Bronchial epithelial cell (primary cell): Measurements from ENCODE around the gene SACS. TPM values are rescaled to one million over a fixed set of nuclear protein-coding genes. Genes with fewer than 3 reads are reported as not detected.

ENCODE experiments used
- DNase-seq: peaks from one replicate; pipeline ENCODE4 v3.0.0-alpha.2; 2010; ENCODE audit warnings: low read depth
- FAIRE-seq: peaks from 2 replicates; lab custom pipeline; 2011; peaks lifted over from hg19 to GRCh38; lab: Jason Lieb, UNC
- H3K27me3 ChIP-seq: 2 replicates; pipeline ENCODE4 v1.5.1; 2011; ENCODE audit warnings: low read length; ENCODE audit not compliant: control insufficient read depth, insufficient read depth
- H3K36me3 ChIP-seq: 2 replicates; pipeline ENCODE4 v1.5.1; 2011; ENCODE audit warnings: low read length; ENCODE audit not compliant: control insufficient read depth, insufficient read depth
- H3K4me3 ChIP-seq: 2 replicates; pipeline ENCODE4 v1.5.1; 2011; ENCODE audit warnings: mild to moderate bottlenecking, low read depth, low read length, control low read depth
- total RNA-seq: library from RNA; depleted of rRNA; stranded (reverse); fragments of >200 nt; gene quantifications from 2 replicates; pipeline ENCODE4 v1.2.1, GENCODE V29; 2014
- TF ChIP-seq, protein P1 (sequence below): IDR thresholded peaks from 2 replicates; pipeline ENCODE4 v1.5.1; 2011; ENCODE audit warnings: mild to moderate bottlenecking, moderate library complexity, low read length, control low read depth, inconsistent platforms; ENCODE audit not compliant: insufficient read depth, severe bottlenecking

SACS gene
- total RNA-seq, 1 donor from 2014 or later, result 26.3 TPM

DNA sequence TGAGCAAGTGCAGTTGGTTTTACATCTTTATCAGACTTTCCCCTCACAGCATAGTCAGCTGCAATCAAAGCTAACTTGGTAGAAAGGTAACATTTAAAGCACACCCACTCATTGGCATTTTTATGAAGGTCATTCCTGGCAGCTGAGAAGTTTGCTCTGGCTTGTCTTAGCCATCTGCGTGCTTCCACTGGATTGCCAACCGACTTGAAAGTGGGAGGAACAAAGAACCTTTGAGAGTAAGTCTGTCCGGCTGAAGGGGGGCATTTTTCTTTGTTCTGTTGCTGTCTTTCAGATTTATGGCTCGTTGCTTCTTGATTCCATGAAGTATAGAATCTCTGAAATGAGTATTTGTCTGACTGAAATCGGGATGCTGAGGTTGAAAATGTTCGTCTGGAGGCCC is 103.1 kb downstream of the SACS start:
- no peak for DNase-seq
- FAIRE-seq, result peak; percentile 28
- Histone ChIP-seq H3K36me3 (no peaks in the 10 kb centered on the region), H3K4me3 (no peak overlapping the region), H3K27me3 (no peaks in the 10 kb centered on the region)
- TF ChIP-seq, protein P1, sequence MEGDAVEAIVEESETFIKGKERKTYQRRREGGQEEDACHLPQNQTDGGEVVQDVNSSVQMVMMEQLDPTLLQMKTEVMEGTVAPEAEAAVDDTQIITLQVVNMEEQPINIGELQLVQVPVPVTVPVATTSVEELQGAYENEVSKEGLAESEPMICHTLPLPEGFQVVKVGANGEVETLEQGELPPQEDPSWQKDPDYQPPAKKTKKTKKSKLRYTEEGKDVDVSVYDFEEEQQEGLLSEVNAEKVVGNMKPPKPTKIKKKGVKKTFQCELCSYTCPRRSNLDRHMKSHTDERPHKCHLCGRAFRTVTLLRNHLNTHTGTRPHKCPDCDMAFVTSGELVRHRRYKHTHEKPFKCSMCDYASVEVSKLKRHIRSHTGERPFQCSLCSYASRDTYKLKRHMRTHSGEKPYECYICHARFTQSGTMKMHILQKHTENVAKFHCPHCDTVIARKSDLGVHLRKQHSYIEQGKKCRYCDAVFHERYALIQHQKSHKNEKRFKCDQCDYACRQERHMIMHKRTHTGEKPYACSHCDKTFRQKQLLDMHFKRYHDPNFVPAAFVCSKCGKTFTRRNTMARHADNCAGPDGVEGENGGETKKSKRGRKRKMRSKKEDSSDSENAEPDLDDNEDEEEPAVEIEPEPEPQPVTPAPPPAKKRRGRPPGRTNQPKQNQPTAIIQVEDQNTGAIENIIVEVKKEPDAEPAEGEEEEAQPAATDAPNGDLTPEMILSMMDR, result no peak

DNA sequence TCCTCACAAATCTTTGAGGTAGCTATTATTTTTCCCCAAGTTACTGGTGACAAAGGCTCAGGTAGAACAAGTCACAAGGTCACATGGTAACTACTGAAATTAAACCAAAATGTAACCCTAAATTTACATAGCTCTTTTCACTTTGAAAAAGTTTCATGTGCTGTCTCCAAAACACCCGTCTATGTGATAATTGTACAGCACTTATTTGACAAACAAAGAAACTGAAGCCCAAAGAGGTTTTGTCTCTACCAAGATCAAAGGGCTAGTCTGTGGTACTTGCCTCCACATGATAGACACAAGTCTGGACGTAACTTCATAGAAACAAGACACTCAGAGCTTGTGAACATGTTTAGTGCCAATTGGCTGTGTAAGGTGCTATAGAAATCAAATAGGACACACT is 108.3 kb downstream of the SACS start:
- H3K27me3 ChIP-seq, result no peaks in the 10 kb centered on the region
- TF ChIP-seq, protein P1, result no peak
- DNase-seq, result peak; percentile 92
- no peaks in the 10 kb centered on the region for H3K36me3 ChIP-seq
- no peak for FAIRE-seq
- no peak overlapping the region for H3K4me3 ChIP-seq

DNA sequence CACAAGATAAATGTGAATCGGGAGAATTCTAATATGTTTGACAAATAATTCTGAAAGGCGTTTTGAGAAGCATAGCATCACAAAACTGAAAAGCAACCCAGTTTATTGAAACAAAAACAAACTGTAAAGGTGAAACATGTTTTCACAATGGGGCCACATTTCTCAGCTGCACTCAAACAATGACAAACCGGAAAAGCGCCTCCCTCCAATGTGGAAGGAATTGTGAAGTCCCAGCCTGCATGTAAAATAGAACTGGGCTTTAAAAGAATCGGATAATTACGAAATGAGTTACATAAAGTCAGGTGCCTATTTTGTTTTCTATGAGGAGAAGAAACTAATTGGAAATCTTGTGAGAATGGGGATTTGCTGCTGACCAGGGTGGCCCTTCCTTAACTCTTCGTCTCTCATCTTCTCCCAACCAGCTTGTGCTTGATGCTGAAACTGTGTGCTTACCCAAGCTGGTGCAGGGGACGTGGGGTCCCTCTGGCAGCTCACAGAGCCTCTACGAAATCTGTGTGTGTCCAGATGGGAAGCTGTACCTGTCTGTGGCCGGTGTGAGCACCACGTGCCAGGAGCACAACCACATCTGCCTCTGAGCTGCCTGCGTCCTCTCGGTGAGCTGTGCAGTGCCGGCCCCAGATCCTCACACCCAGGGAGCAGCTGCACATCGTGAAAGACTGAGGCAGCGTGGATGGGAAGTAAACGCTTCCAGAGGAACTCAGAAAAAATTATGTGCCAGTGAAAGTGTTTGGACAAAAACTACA is 109.4 kb downstream of the SACS start:
- H3K27me3 ChIP-seq, result no peaks in the 10 kb centered on the region
- H3K36me3 ChIP-seq, result no peaks in the 10 kb centered on the region
- peak; percentile 76 for FAIRE-seq
- peak; percentile 45 for DNase-seq
- no peak overlapping the region for H3K4me3 ChIP-seq
- TF ChIP-seq, protein P1, result no peak

DNA sequence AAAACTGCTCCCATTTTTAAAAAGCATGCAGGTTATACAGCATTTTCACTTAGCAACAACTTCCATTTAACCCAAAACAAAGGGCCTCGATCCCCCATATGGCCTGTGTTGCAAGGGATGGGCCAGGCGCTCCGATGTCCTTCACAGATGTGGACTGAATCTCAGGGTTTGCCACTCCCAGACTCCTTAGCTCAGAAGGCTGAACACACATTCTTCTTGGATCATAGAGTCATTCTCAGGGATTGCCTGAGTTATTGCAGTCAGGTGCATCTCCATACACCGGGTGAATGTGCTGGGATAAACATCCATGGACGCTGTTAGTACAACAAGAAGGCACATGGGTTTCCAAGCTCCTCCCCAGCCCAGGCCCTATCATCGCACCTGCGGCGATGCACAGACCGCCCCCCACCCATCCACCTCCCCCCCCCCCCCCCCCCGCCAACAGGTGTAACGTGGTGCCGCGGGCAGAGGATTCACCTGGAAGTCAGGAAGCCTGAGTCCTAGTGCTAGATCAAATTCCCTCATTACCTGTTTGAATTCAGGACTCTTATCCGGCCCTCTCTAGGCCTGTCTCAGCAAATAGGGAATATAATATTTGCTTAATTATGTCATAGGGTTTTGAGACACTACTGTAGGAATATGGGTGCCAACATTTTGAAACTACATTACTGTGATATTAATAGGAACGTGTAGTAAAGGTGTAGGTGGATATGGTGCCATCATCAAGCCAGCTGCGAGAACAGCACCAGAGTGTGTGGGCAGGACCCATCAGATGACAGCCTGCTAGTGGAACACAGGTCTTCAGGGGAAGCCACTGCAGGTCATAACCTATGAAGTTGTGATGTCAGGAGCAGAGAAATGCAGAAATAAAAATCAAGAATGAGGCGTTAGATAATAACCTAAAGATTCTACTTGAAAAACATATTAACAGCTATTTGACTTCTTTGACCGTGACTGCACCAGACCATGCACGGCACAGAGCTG is 110.9 kb downstream of the SACS start:
- FAIRE-seq (no peak), DNase-seq (peak; percentile 90)
- no peak overlapping the region for H3K4me3 ChIP-seq
- no peaks in the 10 kb centered on the region for H3K36me3 ChIP-seq
- no peaks in the 10 kb centered on the region for H3K27me3 ChIP-seq
- TF ChIP-seq, protein P1, result no peak

DNA sequence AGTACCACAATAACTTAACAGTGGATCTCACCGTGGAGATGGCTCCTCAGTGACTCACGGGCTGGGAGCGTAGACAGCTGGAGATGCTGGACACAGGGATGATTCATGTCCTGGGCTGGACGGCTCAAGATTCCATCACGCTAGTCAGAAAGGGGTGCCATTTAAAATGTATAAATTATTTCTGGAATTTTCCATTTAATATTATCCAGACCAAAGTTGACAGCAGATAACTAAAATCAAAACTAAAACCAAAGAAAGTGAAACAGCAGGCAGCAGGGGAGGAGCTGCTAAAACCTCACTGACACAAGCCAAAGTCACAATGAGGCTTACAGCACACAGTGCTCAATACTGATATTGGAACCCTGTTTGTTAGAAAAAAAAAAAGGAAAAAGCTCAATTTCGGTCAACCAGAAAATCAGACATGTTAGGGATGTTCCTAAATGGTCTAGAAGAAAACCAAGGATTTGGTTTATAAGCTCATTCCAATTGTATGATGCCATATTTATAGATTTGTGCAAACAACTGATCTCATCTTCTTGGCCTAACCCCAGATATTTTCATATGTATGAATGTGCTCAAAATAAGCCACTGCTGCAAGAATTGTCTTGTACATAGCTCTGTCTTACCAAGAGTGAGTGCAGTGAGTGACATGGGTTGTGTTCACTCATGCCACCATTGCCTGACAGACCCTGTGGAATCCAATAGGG is 111.8 kb downstream of the SACS start:
- H3K27me3 ChIP-seq, result no peaks in the 10 kb centered on the region
- H3K4me3 ChIP-seq, result no peak overlapping the region
- TF ChIP-seq, protein P1, result no peak
- FAIRE-seq (no peak), DNase-seq (peak; percentile 97)
- no peaks in the 10 kb centered on the region for H3K36me3 ChIP-seq
